HepG2 (cell line): ENCODE results near the gene CHMP1A. TPM values are rescaled to one million over a fixed set of nuclear protein-coding genes. Genes with fewer than 3 reads are reported as not detected.
A peak's percentile ranks its signal among the peaks of the same experiment; 100 is the strongest.

Experiments used
- ATF6 ChIP-seq: sonication (generic); formaldehyde crosslinking; conservative IDR thresholded peaks from 2 replicates; pipeline ENCODE4 v1.4.0; 2020; ENCODE audit warnings: missing genetic modification reagents
- DNMT1 ChIP-seq: sonication (generic); formaldehyde crosslinking; IDR thresholded peaks from 2 replicates; pipeline ENCODE4 v1.5.1; 2020; ENCODE audit warnings: mild to moderate bottlenecking, missing genetic modification reagents
- E2F5 ChIP-seq: sonication (generic); formaldehyde crosslinking; conservative IDR thresholded peaks from 2 replicates; pipeline ENCODE4 v1.4.0; 2020; ENCODE audit warnings: missing genetic modification reagents
- ETV6 ChIP-seq: sonication (generic); formaldehyde crosslinking; conservative IDR thresholded peaks from 2 replicates; pipeline ENCODE4 v1.4.0; 2020; ENCODE audit warnings: missing genetic modification reagents
- FOSL1 ChIP-seq: sonication (generic); formaldehyde crosslinking; IDR thresholded peaks from 2 replicates; pipeline ENCODE4 v1.9.0; 2021; ENCODE audit warnings: missing genetic modification reagents, borderline replicate concordance
- FOXC1 ChIP-seq: sonication (generic); formaldehyde crosslinking; IDR thresholded peaks from 2 replicates; pipeline ENCODE4 v1.8.0; 2022; ENCODE audit warnings: mild to moderate bottlenecking, missing genetic modification reagents, borderline replicate concordance
- KLF13 ChIP-seq: sonication (generic); formaldehyde crosslinking; IDR thresholded peaks from 2 replicates; pipeline ENCODE4 v1.4.0; 2020; ENCODE audit warnings: mild to moderate bottlenecking, missing genetic modification reagents
- MEF2D ChIP-seq: sonication (generic); formaldehyde crosslinking; IDR thresholded peaks from 2 replicates; pipeline ENCODE4 v1.5.1; 2020; ENCODE audit warnings: mild to moderate bottlenecking, missing genetic modification reagents
- MTF1 ChIP-seq: sonication (generic); formaldehyde crosslinking; IDR thresholded peaks from 2 replicates; pipeline ENCODE4 v1.5.0; 2020; ENCODE audit warnings: missing genetic modification reagents
- PAXIP1 ChIP-seq: sonication (generic); formaldehyde crosslinking; conservative IDR thresholded peaks from 2 replicates; pipeline ENCODE4 v1.4.0; 2020; ENCODE audit warnings: mild to moderate bottlenecking, missing genetic modification reagents, moderate library complexity
- POGZ ChIP-seq: sonication (generic); formaldehyde crosslinking; IDR thresholded peaks from 2 replicates; pipeline ENCODE4 v1.4.0; 2020; ENCODE audit warnings: mild to moderate bottlenecking, missing genetic modification reagents
- SUZ12 ChIP-seq: fragments of 150-350 bp; IDR thresholded peaks from 2 replicates; pipeline ENCODE4 v1.6.1; 2014; ENCODE audit warnings: low read depth, low read length
- ZBTB38 ChIP-seq: sonication (generic); formaldehyde crosslinking; IDR thresholded peaks from 2 replicates; pipeline ENCODE4 v1.5.1; 2020; ENCODE audit warnings: mild to moderate bottlenecking, missing genetic modification reagents
- ZFP90 ChIP-seq: sonication (generic); formaldehyde crosslinking; IDR thresholded peaks from 2 replicates; pipeline ENCODE4 v1.8.0; 2022; ENCODE audit warnings: missing genetic modification reagents, mild to moderate bottlenecking, inconsistent platforms, borderline replicate concordance
- ZNF276 ChIP-seq: sonication (generic); formaldehyde crosslinking; IDR thresholded peaks from 2 replicates; pipeline ENCODE4 v1.4.0; 2020; ENCODE audit warnings: mild to moderate bottlenecking, low read depth, missing genetic modification reagents
- ZNF326 ChIP-seq: sonication (generic); formaldehyde crosslinking; IDR thresholded peaks from 2 replicates; pipeline ENCODE4 v1.4.0; 2020; ENCODE audit warnings: missing genetic modification reagents, borderline replicate concordance
- ZNF546 ChIP-seq: sonication (generic); formaldehyde crosslinking; conservative IDR thresholded peaks from 2 replicates; pipeline ENCODE4 v1.8.1; 2023; ENCODE audit warnings: mild to moderate bottlenecking, missing genetic modification reagents
- ZNF776 ChIP-seq: sonication (generic); formaldehyde crosslinking; IDR thresholded peaks from 2 replicates; pipeline ENCODE4 v1.4.0; 2020; ENCODE audit warnings: mild to moderate bottlenecking, missing genetic modification reagents
- ZNF891 ChIP-seq: sonication (generic); formaldehyde crosslinking; IDR thresholded peaks from 2 replicates; pipeline ENCODE4 v1.5.0; 2020; ENCODE audit warnings: mild to moderate bottlenecking, missing genetic modification reagents
- ZZZ3 ChIP-seq: sonication (generic); formaldehyde crosslinking; IDR thresholded peaks from 2 replicates; pipeline ENCODE4 v1.4.0; 2020; ENCODE audit warnings: missing genetic modification reagents, mild to moderate bottlenecking, borderline replicate concordance
- polyA plus RNA-seq, 8 experiments: library from polyadenylated mRNA; depleted of rRNA in 3 of 8; stranded (reverse) in 7 of 8; unstranded in 1 of 8; fragments of >200 nt; fragmentation: Illumina TruSeq in 4 of 8; extraction: Trizol in 4 of 8; gene quantifications; 2 replicates each; pipeline versions ENCODE4 v1.2.1 to v1.2.3, GENCODE V29; 2011 to 2016; ENCODE audit warnings: low read depth in 4 of 8, missing spikeins in 1 of 8, mixed read lengths in 1 of 8; ENCODE audit not compliant: insufficient read depth in 1 of 8
- total RNA-seq, 5 experiments: library from RNA; depleted of rRNA; stranded (reverse); fragments of >200 nt; fragmentation: Illumina TruSeq; extraction: Trizol; gene quantifications; 2 replicates each; pipeline ENCODE4 v1.2.3, GENCODE V29; 2016; ENCODE audit warnings: low read depth in 1 of 5

The CHMP1A gene
- total and polyA plus RNA-seq, 2 of the 13 experiments (the other 11 are each of a cell fraction or from before 2014, with no cell fraction given): 69.4 to 73.3 TPM

GRCh38 chr16:89623511-89624261 lies 33.8 kb downstream of the CHMP1A start (continued):
- TF ChIP-seq ZNF276: no peak; the same call in 1 of the 2 replicates
- TF ChIP-seq ZNF326 (CRISPR knock-in tag): no peak
- TF ChIP-seq FOSL1 (CRISPR knock-in tag): no peak
- no peak for TF ChIP-seq MEF2D
- no peak for TF ChIP-seq DNMT1 (CRISPR knock-in tag)
- no peak; the same call in 1 of the 2 replicates for TF ChIP-seq PAXIP1 (CRISPR knock-in tag)
- TF ChIP-seq SUZ12: no peak
- 0 out of 2 replicates have a peak, but pooled peaks have one; percentile 56 for TF ChIP-seq FOXC1 (CRISPR knock-in tag)
- TF ChIP-seq POGZ (CRISPR knock-in tag): no peak
- no peak for TF ChIP-seq ZFP90 (CRISPR knock-in tag)
- no peak for TF ChIP-seq KLF13 (CRISPR knock-in tag)
- no peak for TF ChIP-seq ZNF891 (CRISPR knock-in tag)
- no peak for TF ChIP-seq MTF1 (CRISPR knock-in tag)
- TF ChIP-seq ETV6 (CRISPR knock-in tag): no peak
- TF ChIP-seq ZBTB38 (CRISPR knock-in tag): peak; percentile 87
- TF ChIP-seq ZNF546: peak; percentile 51; the same call in 1 of the 2 replicates
- no peak for TF ChIP-seq ZZZ3 (CRISPR knock-in tag)
- no peak for TF ChIP-seq ATF6 (CRISPR knock-in tag)
- TF ChIP-seq E2F5 (CRISPR knock-in tag): no peak; the same call in 1 of the 2 replicates
- no peak for TF ChIP-seq ZNF776 (CRISPR knock-in tag)
